GM19240 (cell line): ENCODE results near the gene IRX1.

Experiments used
- DNase-seq: peaks from one replicate; pipeline ENCODE4 v3.0.0; 2011; ENCODE audit warnings: low spot score; ENCODE audit not compliant: insufficient read length

The IRX1 gene

DNA sequence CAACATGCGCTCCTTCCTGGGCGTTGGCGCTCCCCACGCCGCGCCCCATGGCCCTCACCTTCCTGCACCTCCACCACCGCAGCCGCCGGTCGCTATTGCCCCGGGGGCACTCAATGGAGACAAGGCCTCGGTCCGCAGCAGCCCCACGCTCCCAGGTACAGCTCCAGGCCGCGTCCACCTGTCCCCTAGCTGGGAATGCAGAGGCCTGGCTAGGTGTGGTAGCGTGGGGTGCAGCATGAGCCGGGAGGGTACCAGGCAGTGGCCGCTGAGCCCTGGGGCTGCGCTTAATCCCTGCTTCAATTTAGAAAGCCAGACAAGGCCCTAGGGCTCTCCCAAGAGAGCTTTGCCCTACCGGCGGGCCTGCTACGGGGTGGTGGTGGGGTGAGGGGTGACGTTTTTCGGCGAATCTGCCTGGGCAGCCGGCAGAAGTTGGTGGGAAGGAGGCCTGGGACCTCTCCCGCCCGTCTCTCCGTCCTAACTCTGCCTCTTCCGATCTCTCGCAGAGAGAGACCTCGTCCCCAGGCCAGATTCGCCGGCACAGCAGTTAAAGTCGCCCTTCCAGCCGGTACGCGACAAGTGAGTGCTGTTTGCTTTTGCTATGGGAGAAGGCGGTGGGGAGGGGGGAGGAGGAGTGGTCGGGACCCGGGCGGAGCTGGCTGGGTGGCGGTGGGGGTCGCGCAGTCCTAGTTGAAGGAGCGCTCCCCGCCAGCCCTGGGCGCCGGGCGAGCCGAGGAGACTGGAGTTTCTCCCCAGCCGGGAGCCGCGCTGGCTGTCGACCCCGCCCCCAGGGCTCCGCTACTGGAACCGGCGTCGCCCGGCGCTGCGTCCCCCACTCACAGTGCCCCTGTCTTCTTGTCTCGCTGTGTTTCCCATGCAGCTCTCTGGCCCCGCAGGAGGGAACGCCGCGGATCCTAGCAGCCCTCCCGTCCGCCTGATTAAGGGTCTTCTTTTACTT, 4.8 kb downstream of the IRX1 start:
- DNase-seq = no peak

DNA sequence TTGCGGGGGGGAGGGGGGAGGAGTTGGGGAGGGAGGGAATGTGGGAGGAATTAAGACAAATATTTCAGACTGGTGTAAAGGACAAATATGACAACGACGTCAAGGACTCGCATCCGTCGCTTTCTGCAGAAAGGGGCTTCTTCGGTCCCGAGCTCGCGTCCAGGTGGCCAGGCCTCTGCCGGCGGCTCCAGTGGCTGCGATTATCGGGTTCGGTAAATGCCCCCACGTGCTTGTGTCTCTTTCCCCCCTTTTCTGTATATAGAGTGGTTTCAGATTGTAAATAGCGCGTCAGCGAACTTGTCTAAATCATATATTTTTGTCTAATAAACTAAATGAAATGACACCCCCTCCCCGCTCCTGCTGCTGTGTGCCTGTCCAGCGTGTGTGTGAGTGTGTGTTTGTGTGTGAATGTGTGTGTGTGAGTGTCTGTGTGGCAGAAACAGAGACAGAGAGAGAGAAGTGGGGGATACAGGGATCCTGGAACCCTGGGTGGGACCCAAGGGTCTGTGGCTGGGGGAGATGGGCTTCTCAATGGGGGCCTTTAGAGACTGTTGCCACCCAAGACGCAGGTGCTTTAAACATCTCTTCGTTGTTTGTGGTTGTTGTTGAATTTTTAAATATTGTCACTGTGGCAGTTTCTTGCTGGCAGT, 5.6 kb downstream of the IRX1 start:
- no peak for DNase-seq

DNA sequence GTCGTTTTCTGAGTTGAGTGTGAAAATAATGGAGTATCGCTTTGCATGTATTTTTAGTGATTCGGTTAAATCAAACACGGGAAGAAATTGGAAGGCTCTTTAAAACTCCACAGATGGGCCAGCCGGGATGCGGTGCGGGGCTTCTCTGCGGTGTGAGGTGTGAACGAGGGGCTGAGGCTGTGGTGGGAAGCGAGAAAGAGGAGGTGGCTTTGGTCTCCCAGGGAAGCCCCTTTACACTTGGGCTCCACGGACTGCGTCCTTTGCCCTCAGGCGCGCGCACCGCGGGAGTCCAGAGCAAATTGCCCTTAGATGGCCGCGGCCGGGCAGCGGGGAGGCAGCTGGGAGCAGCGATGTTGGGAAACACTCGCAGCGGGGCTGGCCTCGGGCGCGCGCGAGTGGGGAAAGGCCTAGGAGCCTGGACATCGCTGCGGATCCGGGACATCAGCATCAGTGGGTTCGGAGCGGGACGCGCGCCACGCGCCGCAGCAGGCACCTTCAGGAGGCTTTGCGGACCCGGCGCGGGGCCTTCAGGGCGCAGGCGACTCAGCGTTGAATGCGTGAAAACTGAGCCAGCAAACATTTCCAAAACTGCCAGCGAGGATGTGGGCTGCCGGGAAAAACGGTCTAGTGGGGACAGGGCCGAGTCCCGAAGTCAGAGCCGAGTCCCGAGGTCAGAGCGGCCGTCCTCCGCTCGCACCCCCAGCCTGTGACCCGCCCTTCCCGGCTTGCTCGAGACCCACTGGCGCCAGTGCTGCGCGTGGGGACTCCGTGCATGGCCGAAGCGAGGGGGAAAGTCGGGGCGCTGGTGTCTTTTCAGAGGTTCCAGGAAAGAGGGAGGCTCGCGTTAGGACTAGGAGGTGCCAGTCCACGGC, 6.5 kb downstream of the IRX1 start:
- DNase-seq = no peak

DNA sequence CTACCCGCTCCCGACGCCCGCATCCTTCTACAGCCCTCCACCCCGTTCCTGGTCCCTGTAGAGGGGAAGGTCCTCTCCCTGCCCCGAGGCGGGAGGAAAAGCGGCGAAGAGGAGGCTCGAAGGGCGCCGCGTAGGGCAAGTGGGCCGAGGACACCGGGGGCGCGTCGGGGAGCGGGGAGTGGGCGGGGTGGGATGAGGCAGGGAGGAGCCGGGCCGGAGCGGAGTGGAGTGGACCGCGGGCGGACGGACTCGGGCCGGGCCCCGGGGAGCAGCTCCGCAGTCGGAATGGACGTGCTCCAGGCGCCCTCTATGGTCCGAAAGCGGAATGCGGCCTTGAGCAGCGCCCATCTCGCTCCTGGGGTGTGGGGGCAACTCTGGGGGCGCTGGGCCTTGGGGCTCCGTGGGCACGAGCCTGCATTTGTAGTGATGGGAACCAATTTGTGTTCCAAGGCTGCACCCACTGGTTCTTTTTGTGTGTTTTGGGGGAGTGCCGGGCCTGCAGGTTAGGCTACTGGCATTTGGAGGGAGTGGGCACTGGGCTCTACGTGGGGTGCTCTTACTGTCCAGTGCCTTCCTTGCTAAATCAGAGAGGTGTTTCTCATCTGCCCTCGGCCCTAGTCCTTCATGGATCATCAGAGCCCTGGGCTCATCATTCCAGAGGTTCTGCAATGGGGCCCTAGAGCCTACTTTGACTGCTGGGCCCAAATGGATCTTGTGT, 7.3 kb downstream of the IRX1 start:
- DNase-seq = no peak

DNA sequence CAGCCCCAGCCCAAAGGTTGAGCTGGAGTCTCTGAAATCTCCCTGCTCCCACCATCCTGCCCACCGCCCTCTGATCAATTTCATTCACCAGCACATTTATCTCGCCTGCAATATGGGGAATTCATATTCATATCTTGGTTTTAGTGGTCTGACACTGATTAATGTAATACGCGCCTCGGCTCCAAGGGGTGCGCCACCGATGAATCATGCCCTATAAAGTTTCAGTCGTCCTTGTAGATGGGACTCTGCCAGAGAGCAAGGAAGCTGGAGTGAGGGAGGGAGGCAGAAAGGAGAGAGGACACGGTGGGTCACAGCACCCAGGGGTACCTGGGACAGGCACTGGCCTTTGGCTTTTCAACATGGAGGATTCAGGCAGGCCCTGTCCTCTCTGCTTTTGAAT, 8.9 kb downstream of the IRX1 start:
- DNase-seq = no peak

DNA sequence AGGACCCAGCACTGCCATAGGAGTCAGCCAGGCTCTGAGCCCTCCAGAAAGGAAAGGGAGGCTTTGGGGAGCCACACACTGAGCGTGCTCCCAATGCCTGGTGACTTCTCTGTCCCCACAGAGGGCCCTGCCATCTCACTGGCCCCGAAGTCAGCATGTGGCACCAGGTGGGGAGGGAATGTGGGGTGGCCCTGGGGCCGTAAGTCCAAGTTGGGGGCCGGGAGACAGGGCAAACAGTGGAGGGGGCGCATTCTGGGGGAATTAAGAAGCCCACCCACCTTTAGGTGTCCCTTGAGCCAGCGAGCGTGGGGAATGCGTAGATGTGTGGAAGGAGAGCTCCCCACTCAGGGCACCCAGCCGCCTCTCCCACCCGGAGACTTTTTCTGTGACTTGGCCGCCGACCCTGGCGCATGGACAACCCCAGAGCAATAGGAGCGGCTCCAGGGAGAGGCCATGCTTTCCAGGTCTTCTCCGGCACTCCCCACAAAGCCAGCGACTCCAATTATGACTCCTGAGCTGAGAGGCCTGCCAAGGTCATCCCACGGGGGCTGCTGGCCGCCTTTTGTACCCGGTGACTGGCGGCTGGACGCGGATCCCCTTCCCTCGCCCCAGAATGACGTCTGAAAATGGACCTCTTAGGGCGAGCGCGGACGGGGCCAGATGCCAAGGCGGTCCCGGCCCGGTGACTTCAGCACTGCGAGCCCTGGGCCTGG, 9.8 kb downstream of the IRX1 start:
- DNase-seq = no peak

DNA sequence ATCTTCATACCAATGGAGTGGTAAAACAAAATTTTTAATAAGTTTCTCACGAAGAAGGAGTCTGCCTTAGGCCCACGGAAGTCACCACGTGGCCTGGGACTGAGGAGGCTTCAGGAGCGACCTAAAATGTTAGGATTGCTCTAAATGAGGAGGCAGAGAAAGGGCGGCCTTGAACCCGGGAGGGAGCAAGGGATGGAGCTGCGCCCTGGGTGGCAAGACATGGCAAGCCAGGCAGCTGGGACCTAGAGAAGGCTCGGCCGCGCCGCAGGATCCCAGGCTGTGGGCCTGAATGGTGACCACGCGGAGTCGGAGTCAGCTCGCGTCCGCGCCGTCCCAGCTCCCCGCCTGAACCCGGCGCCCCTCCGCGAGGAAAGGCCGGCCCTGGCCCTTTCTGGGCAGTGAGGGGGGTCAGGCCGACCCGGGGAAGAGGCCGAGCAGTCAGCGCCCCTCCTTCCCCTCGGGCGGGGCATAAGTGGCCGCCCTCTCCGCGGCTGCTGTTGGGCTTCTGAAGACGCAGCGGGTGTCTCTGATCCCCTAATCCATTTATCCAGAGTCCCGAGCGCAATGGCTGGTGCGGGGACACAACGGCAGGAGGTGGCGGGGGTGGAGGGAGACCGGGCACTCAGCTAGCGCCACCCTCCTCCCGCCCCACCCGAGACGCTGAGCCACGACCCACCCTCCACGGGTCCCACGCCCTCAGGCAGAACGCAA, 10.6 kb downstream of the IRX1 start:
- DNase-seq = no peak

DNA sequence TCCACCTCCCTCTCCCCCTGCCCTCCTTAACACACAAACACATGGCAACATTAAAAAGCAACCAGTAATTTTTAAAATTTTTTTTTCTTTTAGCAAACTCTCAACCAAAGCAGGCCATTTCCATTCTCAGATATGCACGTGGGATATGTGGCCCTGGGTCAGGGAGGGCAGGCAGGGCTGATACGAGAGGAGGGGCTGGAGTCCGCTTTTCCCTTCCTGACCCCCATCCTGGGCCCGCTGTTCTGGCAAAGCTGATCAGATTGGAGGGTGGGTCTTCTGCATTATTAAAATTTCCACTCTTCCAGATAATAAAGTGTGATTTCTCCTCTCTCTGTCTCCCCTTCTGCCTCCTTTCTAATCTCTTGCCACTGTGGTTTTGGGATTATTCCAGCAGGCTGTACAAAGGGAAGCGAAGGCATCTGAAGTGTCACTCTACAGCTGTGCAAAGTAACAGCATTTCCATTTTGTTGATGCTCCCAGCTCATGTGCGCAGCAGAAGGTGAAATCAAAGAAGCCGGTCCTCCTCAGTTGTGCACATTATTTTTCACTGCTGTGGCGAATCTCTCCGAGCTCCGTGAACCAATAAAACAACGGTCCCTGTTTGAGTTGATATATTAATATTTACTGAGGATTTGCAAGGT, 12.0 kb downstream of the IRX1 start:
- no peak for DNase-seq

DNA sequence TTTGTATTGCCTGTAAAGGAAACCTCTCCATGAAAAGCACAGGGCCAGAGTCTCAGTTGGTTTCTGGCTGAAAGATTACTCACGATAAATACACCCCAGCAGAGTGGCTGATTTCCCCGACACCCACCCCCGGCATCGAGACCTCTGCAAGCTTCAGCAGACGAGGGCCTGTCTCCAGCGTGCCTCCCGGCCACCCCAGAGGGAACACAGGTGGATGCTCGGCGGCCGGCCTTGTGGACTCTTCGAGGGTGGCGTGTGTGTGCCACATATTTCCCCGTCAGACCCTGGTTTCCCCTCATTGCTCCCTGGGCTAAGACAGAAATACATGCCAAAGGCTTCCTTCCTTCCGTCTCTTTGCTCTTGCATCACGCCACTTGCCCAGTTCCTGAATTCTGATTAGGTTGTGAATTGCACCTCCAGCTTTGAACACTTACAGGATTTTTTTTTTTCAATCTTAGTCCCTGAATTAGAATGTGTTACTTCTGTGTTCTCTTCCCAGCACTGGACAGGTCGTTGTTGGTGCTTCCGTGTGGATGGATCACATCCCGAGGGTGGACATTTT, 13.6 kb downstream of the IRX1 start:
- DNase-seq = no peak

DNA sequence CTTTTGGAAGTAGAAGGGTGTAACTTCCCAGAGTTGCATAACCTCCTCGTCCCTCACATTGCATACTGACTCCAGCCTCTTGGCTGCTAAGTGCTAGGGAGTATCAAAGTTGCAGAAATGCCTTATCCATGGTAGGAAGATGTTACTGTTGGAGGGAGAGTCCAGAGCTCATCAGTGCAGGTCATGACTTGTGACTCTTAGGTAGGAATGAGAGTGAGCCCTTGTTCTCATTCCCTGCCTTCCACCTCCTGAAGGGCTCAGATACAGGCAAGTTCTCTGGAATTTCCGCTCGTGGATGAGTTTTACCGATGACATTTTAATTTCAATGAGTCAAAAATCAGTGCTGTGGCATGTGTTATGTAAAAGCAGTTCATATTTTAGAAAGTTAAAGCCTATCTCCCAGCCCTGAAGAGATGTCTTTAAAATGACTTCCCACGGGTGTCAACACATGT, 17.0 kb downstream of the IRX1 start:
- DNase-seq = no peak

DNA sequence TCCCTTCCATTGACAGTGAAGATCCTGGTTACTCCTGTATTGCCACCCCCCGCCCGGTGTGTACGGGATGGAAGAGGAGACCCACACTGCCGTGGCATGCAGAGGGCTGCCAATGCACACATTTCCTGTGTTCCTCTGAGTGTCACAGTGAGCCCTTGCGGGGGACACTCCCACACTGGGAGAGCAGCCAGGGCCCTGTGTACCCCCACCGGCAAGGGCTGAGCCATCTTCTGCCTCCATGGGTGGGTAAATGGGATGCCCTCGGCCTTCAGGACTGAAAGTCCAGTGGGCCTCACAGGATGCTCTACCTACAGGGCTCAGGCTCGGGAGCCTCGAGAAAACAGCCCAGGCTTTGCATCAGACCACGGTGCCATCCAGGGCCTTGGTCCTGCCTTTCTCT, 18.1 kb downstream of the IRX1 start:
- no peak for DNase-seq

DNA sequence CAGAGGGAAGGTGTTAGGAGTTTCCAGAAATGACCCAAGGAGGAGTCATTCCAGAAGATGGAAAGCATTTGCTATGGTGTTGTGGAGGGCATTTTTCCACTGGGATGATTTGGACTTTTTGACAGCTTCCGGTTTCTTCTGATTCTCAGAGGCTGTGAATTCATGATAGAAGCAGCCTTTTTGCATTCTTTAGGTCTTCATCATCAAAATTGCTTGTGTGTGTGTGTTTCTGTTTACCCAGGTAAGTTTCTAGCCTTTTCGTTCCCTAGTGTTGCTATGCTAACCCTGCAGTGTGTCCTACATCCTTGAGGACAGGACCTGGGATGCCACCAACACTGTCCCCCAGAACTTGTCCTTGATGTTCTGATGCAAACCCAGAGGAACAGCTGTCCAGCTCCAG, 19.6 kb downstream of the IRX1 start:
- DNase-seq = no peak

DNA sequence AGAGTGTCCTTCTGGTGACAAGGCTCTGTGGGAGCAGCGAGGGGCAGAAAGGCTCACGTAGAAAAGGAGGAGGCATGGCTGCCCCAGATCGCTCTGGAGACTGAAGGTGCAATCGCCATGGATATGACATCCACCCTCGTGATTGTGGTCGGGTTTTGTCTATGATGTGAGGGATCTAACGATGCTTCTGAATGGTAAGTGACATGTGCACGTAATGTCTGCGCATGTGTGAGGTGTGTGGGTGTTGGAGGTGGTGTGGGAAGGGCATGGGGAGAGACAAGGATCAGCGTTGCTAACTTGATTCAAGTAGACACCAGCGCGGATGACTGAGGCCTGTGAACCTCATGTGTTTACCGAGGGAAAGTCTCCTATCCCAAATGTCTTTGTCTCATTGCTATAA, 20.2 kb downstream of the IRX1 start:
- DNase-seq = no peak

DNA sequence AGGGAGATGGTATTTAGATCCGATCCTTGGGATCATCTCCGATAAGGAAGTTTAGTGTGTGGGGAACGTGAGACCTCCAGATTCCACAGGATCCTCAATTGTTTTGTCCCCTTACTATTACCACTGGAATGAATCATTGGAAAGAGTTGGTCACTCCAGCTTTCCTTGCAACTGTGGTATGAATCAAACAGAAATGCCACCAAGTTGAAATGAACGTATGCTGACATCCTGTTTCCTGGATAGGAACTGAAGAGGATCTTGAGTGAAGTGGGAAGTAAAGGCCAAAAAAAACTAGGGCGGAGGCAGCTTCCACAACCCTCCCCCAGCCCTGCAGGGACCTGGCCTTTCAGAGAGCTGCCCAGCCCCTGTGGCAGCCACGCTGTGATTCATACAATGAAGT, 23.9 kb downstream of the IRX1 start:
- no peak for DNase-seq

DNA sequence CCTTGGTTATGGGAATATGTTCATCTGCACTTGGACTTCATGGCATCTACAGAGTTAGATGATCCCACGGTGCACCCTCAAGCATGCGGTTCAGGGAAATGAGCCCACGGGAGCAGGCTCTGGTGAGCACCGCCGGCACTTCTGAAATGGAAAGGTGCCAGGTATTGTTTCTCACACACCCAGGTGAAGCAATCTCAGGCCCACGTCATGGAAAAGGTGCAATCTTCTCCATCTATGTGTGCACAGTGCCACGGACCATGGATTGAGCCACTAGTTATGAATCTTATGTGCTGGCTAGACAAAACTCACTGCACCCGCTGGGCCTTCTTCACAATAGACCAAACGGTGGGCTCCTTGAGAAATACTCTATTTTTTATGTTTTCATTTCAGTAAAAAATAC, 27.3 kb downstream of the IRX1 start:
- DNase-seq = no peak

DNA sequence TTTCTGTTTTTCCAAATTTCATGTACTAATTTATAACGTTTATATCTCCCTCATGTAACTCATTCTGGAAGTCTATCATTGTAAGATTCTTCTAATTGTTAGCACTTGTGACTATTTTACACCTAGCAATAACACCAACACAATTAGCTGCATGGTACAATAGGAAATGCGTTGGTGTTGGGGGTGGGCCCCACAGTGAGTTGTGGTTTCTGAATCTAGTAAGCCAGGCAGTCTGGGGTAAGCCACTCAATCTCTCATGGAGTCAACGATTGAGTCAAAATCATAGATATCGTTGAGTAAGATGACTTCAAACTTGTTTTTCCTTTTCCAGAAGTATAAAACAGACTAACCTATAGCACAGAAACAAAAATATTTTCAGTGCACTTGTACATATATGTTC, 30.0 kb downstream of the IRX1 start:
- no peak for DNase-seq

DNA sequence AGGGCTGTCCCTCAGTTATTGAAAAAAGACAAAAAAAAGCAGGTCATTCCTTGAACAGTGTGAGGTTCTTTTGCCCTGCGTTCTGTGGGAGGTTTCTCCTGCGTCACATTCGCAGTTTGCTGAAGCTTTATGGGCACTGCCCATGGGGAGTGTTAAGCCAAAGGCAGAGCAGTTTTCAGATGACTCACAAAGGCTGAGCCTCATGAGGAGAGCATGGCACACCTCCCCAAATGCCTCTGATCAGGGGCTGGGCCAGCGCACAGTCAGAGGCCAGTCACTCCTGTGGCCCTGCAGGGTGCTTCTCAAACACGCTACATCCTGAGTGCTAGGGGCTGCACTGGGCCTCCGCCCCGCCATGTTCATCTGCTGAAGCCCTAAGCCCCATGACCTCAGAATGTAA, 38.4 kb downstream of the IRX1 start:
- DNase-seq = no peak

DNA sequence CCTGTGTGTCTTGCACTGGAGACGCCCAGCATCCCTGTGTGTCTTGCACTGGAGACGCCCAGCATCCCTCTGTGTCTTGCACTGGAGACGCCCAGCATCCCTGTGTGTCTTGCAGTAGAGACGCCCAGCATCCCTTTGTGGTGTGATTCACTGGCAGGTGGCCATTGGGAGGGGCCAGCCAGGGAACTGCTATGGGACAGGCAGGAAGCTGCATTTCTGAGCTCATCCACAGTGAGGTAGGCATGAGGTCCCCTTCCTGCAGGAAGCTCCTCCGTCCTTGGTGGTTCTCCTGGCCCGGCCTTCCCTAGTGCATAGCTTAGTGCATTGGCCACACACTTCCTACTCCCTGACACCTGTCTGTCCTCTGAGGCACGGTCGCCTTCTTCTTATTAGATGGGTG, 43.5 kb downstream of the IRX1 start:
- no peak for DNase-seq

DNA sequence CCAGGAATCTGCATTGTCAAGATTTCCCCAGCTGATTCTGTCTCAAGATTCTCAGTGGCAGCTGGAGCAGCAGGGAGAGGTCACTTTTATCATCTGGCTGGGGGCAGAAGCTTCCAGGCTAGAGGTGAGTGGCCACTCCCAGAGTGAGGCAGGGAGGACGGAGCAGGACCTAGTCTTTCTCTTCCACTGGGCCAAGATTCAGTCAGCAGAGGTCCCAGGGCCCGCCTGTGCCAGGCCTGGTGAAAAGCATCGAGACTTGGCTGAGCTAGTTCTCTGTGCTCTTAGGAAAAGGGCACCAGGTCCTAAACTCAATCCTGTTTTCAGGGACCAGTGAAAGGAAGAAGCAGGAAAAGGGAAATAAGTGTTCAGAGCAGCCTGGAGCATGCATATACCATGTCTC, 46.6 kb downstream of the IRX1 start:
- DNase-seq = no peak
